Upper lobe of left lung (tissue), 6 donors: ENCODE measurements around the gene RNF166. TPM values are rescaled to one million over a fixed set of nuclear protein-coding genes. Genes with fewer than 3 reads are reported as not detected.

ENCODE experiments used
- ATAC-seq, 2 donors: fragments of 200-7000 bp; cut with Tn5 transposase; one replicate each; pipeline ENCODE4 v1.9.1; 2022; ENCODE audit warnings: mild to moderate bottlenecking in 2 of 2, moderate library complexity in 2 of 2; ENCODE audit not compliant: low FRiP score in 2 of 2
- DNase-seq, 2 donors: peaks; one replicate each; pipeline ENCODE4 v3.0.0-alpha.2; 2019 to 2020
- H3K27ac ChIP-seq, 4 donors: fragments of 200-600 bp; sonication (generic); one replicate each; pipeline ENCODE4 v1.5.1; 2016 to 2019
- H3K27me3 ChIP-seq, 4 donors: fragments of 200-600 bp; sonication (generic); one replicate each; pipeline ENCODE4 v1.5.1; 2017 to 2019
- H3K36me3 ChIP-seq, 4 donors: fragments of 200-600 bp; sonication (generic); one replicate each; pipeline ENCODE4 v1.5.1; 2016 to 2019
- H3K4me1 ChIP-seq, 4 donors: fragments of 200-600 bp; sonication (generic); one replicate each; pipeline ENCODE4 v1.5.1; 2018 to 2019
- H3K4me3 ChIP-seq, 4 donors: fragments of 200-600 bp; sonication (generic); one replicate each; pipeline ENCODE4 v1.5.1; 2017 to 2019; ENCODE audit warnings: mild to moderate bottlenecking in 2 of 4, moderate library complexity in 1 of 4
- H3K9me3 ChIP-seq, 4 donors: fragments of 200-600 bp; sonication (generic); one replicate each; pipeline ENCODE4 v1.5.1; 2018 to 2019
- CTCF ChIP-seq, 6 experiments: fragments of 450-650 bp in 4 of 6; fragments of 200-600 bp in 2 of 6; sonication (generic) in 2 of 6; IDR thresholded peaks; one replicate each; pipeline ENCODE4 v1.5.1; 2016 to 2019; ENCODE audit warnings: antibody characterized with exemption in 6 of 6
- EP300 ChIP-seq, 4 donors: sonication (generic); formaldehyde crosslinking; IDR thresholded peaks; one replicate each; pipeline ENCODE4 v1.5.1; 2017; ENCODE audit warnings: antibody characterized with exemption in 4 of 4, control low read depth in 2 of 4
- POLR2A ChIP-seq, 4 donors: fragments of 450-650 bp; IDR thresholded peaks; one replicate each; pipeline ENCODE4 v1.5.1; 2016 to 2017; ENCODE audit warnings: antibody characterized with exemption in 4 of 4, mild to moderate bottlenecking in 2 of 4
- POLR2AphosphoS5 ChIP-seq, 2 donors: sonication (generic); formaldehyde crosslinking; IDR thresholded peaks; one replicate each; pipeline ENCODE4 v1.5.1; 2017; ENCODE audit warnings: antibody characterized with exemption in 2 of 2
- whole genome bisulfite sequencing, 2 donors: methylation state at CpG; one replicate each; pipeline ENCODE4 v1.1.5; 2017 to 2018; 5-methylcytosine and 5-hydroxymethylcytosine counted together
- total RNA-seq, 6 donors: library from RNA; depleted of rRNA in 4 of 6; stranded (reverse); fragments of >200 nt in 4 of 6; gene quantifications; one replicate each; pipeline versions ENCODE4 v1.1.0 to v1.2.1, GENCODE V29; 2016 to 2021
- donor health status: DM: no; HTN: no; CAD: no; lungs with moderate emphysema.
- donor health status: DM: no; HTN: yes; CAD: no; lungs with severe emphysema.

The RNF166 gene
- total RNA-seq, 6 donors from 2014 or later, result 23.2 to 101 (median 64.6) TPM

DNA sequence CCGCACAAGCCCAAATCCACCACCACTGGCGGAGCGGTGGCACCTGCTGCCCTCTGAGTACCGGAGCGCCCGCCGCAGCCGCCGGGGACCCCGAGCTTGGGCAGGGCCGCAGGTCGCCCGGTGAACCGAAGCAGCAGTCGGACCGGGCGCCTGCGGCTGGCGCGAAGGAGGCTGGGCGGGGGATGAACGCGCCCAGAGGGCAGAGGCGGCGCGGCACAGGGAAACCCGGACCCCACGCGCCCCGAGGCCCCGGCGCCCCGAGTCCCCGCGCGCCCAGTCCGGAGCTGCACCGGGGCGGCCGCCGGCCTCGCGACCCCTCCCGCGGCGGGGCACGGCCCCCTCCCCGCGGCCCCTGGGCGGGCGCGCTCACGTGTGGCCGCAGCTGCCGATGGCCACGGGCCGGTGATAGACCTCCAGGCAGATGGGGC, 393 bp downstream of the RNF166 start:
- Histone ChIP-seq H3K4me3 (peak overlapping the region; percentile 87 to 99 (median 98)), H3K27me3 (no peaks in the 10 kb centered on the region), H3K36me3 (peaks cover 0 to 7% (median 4%) of the 10 kb centered on the region in 4 donors), H3K4me1 (peaks cover 51 to 63% (median 57%) of the 10 kb centered on the region in 4 donors), H3K9me3 (no peaks in the 10 kb centered on the region), H3K27ac (peak overlapping the region; percentile 87 to 96 (median 92))
- TF ChIP-seq EP300 (IDR thresholded peaks at IDR 0.05) (no peak), CTCF (IDR thresholded peaks at IDR 0.05) (no peak), POLR2A (IDR thresholded peaks at IDR 0.05) (no peak), POLR2AphosphoS5 (IDR thresholded peaks at IDR 0.05) (no peak)
- peak in 1 of 2 donors; percentile 91 for DNase-seq
- WGBS, 2 donors, result 0 to 1% methylated on average over 11 to 28 of the region's 57 CpGs
- ATAC-seq, result peak in 1 of 2 donors; percentile 2

DNA sequence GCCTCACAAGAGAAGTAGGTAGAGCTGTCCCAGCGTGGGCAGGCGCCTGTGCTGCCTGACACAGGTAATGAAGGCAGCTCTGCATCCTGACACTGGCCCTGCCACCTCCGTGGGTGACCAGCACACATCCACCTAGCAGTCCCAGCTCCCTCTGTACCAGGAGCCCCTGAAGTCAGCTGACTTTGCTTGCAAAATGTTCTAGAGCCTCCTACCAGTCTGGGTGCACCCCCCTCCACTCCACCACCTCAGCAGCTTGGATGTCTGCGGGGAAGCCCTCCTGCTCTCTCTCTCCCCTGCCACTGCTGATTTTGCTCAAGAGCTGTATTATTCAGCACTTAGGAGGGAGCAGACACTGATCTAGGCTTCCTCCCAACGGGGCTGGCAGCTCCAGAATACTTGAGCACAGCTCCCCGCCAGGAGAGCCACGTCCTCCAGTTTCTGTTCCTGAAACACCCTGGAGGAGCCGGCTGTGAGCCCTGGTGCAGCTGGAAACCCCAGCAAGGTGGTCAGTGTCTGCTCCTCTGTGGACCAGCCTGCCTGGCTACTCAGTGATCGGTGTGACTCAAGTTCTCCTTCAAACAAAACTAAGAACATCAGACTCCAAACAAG, 1.0 kb downstream of the RNF166 start:
- Histone ChIP-seq H3K27ac (peak overlapping the region; percentile 87 to 96 (median 92)), H3K9me3 (no peaks in the 10 kb centered on the region), H3K4me1 (peaks cover 57 to 70% (median 64%) of the 10 kb centered on the region in 4 donors), H3K27me3 (no peaks in the 10 kb centered on the region), H3K36me3 (peaks cover 0 to 9% (median 2%) of the 10 kb centered on the region in 4 donors), H3K4me3 (peak overlapping the region; percentile 87 to 99 (median 98))
- no peak for ATAC-seq
- DNase-seq, result peak; percentile 10 to 63
- WGBS, 2 donors, result 17 to 24% methylated on average over 9 of the region's 9 CpGs
- TF ChIP-seq POLR2A (IDR thresholded peaks at IDR 0.05) (peak in 1 of 4 donors; percentile 45), EP300 (IDR thresholded peaks at IDR 0.05) (no peak), CTCF (IDR thresholded peaks at IDR 0.05) (no peak), POLR2AphosphoS5 (IDR thresholded peaks at IDR 0.05) (no peak)

DNA sequence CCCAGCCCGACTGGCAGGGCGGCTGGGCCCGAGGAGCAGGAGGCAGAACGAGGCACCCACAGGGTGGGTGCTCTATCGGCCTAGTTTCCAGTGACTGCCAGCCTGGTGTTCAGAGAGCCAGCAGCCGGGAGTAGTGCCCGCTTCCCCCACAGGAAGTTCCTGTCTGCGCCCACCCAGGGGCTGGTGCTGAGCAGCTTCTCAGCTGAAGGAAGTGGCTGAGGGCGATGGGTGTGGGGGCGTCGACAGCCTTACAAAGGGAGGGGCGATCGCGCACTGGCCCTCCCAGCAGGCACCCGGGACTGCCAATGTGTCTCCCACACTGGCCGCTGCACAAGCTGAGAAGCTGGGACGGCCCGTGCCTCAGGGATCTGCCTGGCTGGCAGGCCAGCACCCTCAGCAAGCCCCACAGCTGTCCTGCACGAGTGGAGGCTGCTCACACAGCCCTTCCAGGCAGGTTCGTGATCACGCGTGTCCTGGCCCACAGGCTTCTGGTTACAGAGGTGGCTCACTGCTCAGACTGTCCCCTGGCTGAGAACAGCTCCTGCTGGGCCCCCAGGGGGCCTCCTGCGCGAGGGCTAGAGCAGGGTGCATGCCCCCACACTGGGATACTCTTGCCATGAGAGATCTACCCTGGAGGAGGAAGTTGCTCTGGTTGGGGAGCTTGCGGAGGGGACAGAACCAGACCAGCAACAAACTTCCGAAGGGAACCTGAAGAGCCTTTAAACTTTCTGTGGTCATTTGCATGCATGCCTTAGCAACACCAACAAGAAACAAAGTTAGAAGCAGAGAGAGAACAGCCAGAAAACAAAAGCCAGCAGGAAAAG, 2.5 kb downstream of the RNF166 start:
- DNase-seq, result peak; percentile 65 to 86
- Histone ChIP-seq H3K27me3 (no peaks in the 10 kb centered on the region), H3K4me1 (peaks cover 70 to 82% (median 71%) of the 10 kb centered on the region in 4 donors), H3K36me3 (peaks cover 0 to 18% (median 11%) of the 10 kb centered on the region in 4 donors), H3K9me3 (no peaks in the 10 kb centered on the region), H3K4me3 (peak overlapping the region in 3 of 4 donors; percentile 23 to 98 (median 33)), H3K27ac (peak overlapping the region; percentile 87 to 96 (median 92))
- peak; percentile 34 to 55 for TF ChIP-seq POLR2AphosphoS5 (IDR thresholded peaks at IDR 0.05)
- TF ChIP-seq EP300 (IDR thresholded peaks at IDR 0.05), result no peak
- TF ChIP-seq POLR2A (IDR thresholded peaks at IDR 0.05), result peak in 1 of 4 donors; percentile 57
- 35 to 43% methylated on average over 8 to 19 of the region's 26 CpGs for WGBS, 2 donors
- peak in 1 of 2 donors; percentile 11 for ATAC-seq

DNA sequence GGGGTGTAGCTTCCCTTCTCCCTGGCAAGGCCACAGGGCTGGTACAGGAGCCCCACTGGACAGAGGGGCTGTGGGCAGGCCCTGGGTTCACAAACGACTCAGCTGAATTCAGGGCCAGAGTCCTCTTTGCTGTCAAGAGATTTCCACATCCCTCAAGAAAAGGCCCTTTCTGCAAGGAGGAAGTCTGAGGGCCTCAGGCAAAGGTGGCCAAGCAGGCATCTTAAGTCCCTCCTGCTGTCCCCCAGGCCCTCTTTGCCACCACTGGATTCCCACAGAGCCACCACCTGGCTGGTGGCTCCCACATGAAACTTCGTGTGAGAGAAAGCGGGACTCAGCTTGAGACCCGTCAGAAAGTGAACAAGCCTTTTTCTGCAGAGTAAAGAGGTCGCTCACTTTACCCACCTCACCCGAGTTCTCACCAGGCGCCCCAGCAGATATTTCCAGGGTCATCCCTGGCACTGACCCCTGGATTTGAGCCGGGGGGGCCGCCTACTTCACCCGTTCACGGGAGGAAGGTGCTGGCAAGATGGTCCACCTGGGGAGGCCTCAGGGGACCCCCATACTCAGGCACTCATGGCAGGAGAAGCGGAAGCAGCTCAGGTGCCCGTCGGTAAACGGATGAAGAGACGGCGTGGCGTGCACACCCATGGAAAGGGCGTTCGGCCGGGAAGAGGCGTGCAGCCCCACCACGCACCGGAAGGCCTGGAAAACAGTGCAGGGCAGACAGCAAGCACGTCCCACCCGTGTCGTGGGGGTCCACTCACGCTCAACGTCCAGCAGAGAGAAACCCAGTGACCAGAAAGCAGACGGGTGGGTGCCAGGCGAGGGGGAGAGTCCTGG, 3.6 kb downstream of the RNF166 start:
- peak overlapping the region; percentile 87 to 96 (median 92) for H3K27ac ChIP-seq

More for the DNA sequence above, 3.6 kb downstream of the RNF166 start:
- peaks cover 70 to 91% (median 72%) of the 10 kb centered on the region in 4 donors for H3K4me1 ChIP-seq
- WGBS, 2 donors, result 77 to 84% methylated on average over 3 to 30 of the region's 31 CpGs
- peak overlapping the region in 3 of 4 donors; percentile 23 to 98 (median 33) for H3K4me3 ChIP-seq
- no peaks in the 10 kb centered on the region for H3K9me3 ChIP-seq
- peak in 1 of 2 donors; percentile 43 for DNase-seq
- ATAC-seq, result no peak
- no peaks in the 10 kb centered on the region for H3K27me3 ChIP-seq
- TF ChIP-seq EP300 (IDR thresholded peaks at IDR 0.05) (no peak), CTCF (IDR thresholded peaks at IDR 0.05) (no peak), POLR2A (IDR thresholded peaks at IDR 0.05) (no peak), POLR2AphosphoS5 (IDR thresholded peaks at IDR 0.05) (no peak)
- peaks cover 8 to 29% (median 22%) of the 10 kb centered on the region in 4 donors for H3K36me3 ChIP-seq
